Ishikawa (cell line): ENCODE results near the gene RNF227.

Experiments
- CEBPB ChIP-seq: IDR thresholded peaks from 2 replicates; pipeline ENCODE4 v1.6.1; 2012
- CREB1 ChIP-seq: IDR thresholded peaks from 2 replicates; pipeline ENCODE4 v1.6.1; 2012; ENCODE audit warnings: low read depth
- EGR1 ChIP-seq: IDR thresholded peaks from 2 replicates; pipeline ENCODE4 v1.6.1; 2012
- EP300 ChIP-seq: IDR thresholded peaks from 2 replicates; pipeline ENCODE4 v1.6.1; 2012; ENCODE audit warnings: borderline replicate concordance
- FOXM1 ChIP-seq: IDR thresholded peaks from 2 replicates; pipeline ENCODE4 v1.6.1; 2012; ENCODE audit warnings: low read depth, borderline replicate concordance
- NFIC ChIP-seq: IDR thresholded peaks from 2 replicates; pipeline ENCODE4 v1.6.1; 2012
- RAD21 ChIP-seq: IDR thresholded peaks from 2 replicates; pipeline ENCODE4 v1.6.1; 2012; ENCODE audit warnings: low read depth
- TAF1 ChIP-seq: IDR thresholded peaks from 2 replicates; pipeline ENCODE4 v1.6.1; 2012; ENCODE audit warnings: low read depth, mild to moderate bottlenecking
- TCF12 ChIP-seq: IDR thresholded peaks from 2 replicates; pipeline ENCODE4 v1.6.1; 2012; ENCODE audit warnings: low read depth
- TEAD4 ChIP-seq: IDR thresholded peaks from 2 replicates; pipeline ENCODE4 v1.6.1; 2012
- YY1 ChIP-seq: IDR thresholded peaks from 2 replicates; pipeline ENCODE4 v1.6.1; 2012; ENCODE audit warnings: low read depth
- ZBTB7A ChIP-seq: IDR thresholded peaks from 2 replicates; pipeline ENCODE4 v1.6.1; 2012; ENCODE audit warnings: low read depth
- TF ChIP-seq, protein P1 (sequence below): IDR thresholded peaks from 2 replicates; pipeline ENCODE4 v1.6.1; 2012
- TF ChIP-seq, protein P2 (sequence below): IDR thresholded peaks from 2 replicates; pipeline ENCODE4 v1.6.1; 2012; ENCODE audit warnings: low read depth, mild to moderate bottlenecking
- TF ChIP-seq, protein P3 (sequence below): IDR thresholded peaks from 2 replicates; pipeline ENCODE4 v1.6.1; 2012

The RNF227 gene

DNA sequence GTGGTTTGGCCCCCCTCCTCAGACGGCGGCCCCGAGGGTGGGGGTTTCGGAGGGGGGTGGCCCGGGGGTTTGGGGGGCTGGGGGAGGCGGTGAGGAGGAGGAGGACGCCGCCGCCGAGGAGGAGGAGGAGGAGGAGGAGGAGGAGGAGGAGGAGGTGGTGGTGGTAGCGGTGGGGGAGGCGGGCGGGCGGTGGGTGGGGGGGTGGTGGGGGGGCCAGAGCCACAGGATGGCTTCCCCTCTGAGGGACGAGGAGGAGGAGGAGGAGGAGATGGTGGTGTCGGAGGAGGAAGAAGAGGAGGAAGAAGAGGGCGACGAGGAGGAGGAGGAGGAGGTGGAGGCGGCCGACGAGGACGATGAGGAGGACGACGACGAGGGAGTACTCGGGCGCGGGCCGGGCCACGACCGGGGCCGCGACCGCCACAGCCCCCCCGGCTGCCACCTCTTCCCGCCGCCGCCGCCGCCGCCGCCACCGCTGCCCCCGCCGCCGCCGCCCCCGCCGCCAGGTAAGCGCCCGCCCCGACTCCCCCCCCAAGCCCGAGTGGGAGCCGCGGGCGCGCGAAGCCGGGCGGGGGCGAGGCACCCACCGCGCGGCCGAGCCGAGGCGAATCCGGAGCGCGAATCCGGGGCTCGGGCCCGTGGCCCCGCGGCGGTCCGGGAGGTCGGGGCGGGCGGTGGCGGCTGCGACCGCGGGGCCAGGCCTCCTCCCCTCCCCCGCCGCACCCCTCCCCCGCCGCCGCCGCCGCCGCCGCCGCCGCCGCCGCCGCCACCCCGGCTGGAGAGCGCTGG lies 31.3 kb downstream of the RNF227 start:
- TF ChIP-seq, protein P1, sequence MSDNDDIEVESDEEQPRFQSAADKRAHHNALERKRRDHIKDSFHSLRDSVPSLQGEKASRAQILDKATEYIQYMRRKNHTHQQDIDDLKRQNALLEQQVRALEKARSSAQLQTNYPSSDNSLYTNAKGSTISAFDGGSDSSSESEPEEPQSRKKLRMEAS: no peak
- TF ChIP-seq FOXM1: no peak
- TF ChIP-seq, protein P2, sequence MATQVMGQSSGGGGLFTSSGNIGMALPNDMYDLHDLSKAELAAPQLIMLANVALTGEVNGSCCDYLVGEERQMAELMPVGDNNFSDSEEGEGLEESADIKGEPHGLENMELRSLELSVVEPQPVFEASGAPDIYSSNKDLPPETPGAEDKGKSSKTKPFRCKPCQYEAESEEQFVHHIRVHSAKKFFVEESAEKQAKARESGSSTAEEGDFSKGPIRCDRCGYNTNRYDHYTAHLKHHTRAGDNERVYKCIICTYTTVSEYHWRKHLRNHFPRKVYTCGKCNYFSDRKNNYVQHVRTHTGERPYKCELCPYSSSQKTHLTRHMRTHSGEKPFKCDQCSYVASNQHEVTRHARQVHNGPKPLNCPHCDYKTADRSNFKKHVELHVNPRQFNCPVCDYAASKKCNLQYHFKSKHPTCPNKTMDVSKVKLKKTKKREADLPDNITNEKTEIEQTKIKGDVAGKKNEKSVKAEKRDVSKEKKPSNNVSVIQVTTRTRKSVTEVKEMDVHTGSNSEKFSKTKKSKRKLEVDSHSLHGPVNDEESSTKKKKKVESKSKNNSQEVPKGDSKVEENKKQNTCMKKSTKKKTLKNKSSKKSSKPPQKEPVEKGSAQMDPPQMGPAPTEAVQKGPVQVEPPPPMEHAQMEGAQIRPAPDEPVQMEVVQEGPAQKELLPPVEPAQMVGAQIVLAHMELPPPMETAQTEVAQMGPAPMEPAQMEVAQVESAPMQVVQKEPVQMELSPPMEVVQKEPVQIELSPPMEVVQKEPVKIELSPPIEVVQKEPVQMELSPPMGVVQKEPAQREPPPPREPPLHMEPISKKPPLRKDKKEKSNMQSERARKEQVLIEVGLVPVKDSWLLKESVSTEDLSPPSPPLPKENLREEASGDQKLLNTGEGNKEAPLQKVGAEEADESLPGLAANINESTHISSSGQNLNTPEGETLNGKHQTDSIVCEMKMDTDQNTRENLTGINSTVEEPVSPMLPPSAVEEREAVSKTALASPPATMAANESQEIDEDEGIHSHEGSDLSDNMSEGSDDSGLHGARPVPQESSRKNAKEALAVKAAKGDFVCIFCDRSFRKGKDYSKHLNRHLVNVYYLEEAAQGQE: no peak
- no peak for TF ChIP-seq CREB1
- no peak for TF ChIP-seq EGR1
- no peak for TF ChIP-seq TEAD4
- TF ChIP-seq, protein P3, sequence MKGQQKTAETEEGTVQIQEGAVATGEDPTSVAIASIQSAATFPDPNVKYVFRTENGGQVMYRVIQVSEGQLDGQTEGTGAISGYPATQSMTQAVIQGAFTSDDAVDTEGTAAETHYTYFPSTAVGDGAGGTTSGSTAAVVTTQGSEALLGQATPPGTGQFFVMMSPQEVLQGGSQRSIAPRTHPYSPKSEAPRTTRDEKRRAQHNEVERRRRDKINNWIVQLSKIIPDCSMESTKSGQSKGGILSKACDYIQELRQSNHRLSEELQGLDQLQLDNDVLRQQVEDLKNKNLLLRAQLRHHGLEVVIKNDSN: no peak
- TF ChIP-seq ZBTB7A: 0 out of 2 replicates have a peak, but pooled peaks have one; percentile 0

DNA sequence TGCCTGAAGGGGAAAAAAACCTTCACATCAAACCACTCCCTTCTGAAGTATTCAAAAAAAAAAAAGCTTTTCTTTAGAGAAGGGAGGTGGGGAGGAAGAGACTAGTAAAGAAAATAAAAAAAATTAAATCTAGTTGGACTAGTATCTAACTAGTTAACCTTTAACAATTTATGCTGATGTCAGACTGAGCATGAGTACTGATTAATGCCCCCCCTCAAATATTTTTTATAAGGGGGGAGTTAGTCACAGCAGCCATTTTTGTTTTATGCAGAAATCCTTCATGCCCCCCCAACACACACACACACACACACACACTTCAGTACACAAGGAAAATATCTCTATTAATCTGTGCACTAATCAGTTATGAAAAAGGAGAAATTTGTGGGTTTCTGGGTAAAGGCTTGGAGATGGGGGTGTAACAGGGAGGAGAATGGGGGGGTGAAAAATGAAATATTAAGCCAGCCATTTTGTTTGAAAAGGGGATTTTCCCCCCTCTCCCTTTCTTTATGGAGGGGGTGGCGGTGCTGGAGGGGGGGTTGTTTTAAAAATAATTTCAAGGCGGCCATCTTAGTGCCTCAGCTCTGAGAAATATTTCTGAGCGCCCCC lies 32.2 kb downstream of the RNF227 start:
- TF ChIP-seq YY1: peak; percentile 60; the same call in 1 of the 2 replicates
- no peak for TF ChIP-seq TEAD4
- TF ChIP-seq ZBTB7A: 0 out of 2 replicates have a peak, but pooled peaks have one; percentile 29

DNA sequence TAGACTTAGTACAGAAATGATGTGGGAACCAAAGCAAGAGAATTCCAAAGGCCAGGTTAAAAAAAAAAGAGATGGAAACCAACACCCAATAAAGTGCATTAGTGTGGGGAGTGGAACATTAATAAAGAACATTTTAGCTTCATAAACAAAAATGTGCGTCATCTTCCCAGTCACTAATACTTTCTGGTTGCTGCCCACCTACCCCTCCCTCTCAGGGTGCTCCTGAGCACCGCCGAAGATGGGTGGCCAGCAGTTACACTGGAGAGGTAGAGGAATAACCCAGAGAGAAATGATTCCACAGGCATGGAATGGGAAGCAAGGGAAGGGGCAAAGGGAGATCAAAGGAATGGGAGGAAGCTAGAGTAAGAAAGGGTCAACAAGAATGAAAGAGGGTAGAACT lies 33.5 kb downstream of the RNF227 start:
- TF ChIP-seq YY1 (no peak), EGR1 (no peak), FOXM1 (no peak), NFIC (no peak), EP300 (no peak), TCF12 (no peak), CREB1 (no peak), TEAD4 (no peak), CEBPB (no peak), RAD21 (no peak), ZBTB7A (no peak), TAF1 (no peak)
- TF ChIP-seq, protein P2: no peak
- TF ChIP-seq, protein P3: no peak
- TF ChIP-seq, protein P1: no peak

DNA sequence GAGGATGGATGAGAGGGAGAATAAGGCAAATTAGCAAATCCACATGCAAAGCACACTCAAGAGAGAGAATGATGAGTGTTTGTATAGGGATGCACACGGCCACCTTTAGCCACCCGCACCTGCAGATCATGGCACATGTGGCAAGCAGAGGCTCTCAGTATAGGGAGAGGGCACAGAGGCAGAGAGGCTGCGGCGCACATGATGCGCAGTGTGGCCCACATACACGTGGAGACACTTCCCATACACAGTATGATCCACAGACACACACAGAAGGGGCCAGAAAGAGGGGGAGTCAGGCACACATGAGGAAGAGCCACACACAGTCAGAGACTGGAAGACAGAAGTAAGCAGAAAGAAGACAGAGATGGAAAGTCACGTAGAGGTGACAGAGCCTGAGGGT lies 34.0 kb downstream of the RNF227 start:
- TF ChIP-seq EP300 (no peak), TEAD4 (no peak), CREB1 (no peak), YY1 (no peak), RAD21 (no peak), TAF1 (no peak), CEBPB (no peak), FOXM1 (no peak), EGR1 (no peak), NFIC (no peak), TCF12 (no peak), ZBTB7A (no peak)
- TF ChIP-seq, protein P2: no peak
- TF ChIP-seq, protein P3: no peak
- TF ChIP-seq, protein P1: no peak
